ENCODE results near the gene OAS2.
A peak's percentile ranks its signal among the peaks of the same experiment; 100 is the strongest.
"Not testable (repeated sequence)": the region's sequence is repeated elsewhere in the genome, so short reads cannot be mapped to it uniquely, and the experiment has no call there.

Gene OAS2

DNA sequence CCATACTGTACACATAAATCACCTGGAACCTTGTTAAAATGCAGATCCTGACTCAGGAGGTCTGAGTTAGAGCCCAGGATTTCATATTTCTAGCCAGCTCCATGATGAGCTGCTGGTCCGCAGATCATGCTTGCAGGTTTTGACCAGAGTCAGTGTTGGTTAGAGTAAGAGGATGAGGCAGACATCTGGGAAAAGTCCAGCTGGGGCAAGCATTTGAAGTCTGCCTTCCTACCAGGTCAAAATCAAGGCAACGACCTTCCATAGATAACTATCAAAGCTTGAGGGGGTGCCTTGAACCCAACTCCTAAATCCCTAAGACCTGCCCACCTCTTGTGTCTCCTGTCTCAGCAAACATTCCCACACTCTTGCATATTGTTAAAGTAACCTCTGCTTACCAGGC, 9.2 kb downstream of the OAS2 start:
- no peak for DNase-seq

DNA sequence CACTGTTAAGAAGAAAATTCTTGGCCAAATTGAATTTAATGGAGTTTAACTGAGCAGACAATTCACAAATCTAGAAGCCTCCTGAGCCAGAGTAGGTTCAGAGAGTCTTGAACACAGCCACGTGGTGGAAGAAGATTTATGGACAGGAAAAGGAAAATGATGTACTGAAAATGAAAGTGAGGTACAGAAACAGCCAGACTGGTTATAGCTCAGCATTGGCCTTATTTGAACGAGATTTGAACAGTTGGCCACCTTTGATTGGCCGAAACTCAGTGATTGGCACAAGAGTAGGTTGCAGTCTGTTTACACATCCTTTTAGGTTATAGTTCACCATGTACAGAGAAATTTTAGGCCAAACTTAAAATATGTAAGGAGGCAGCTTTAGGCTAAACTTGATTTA, 9.9 kb downstream of the OAS2 start:
- DNase-seq, result no peak

DNA sequence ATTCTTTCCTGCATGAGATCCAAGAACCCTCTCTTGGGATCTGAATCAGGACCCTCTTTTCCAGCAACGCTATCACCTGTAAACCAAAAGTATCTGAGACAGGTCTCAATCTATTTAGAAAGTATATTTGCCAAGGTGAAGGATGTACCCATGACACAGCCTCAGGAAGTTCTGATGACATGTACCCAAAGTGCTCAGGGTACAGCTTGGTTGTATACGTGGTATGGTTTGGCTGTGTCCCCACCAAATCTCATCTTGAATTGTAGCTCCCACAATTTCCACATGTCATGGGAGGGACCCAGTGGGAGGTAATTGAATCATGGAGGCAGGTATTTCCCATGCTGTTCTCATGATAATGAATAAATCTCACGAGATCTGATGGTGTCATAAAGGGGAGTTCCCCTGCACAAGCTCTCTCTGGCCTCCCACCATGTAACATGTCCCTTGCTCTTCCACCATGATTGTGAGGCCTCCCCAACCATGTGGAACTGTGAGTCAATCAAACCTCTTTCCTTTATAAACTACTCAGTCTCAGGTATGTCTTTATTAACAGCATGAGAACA, 10.6 kb downstream of the OAS2 start:
- DNase-seq, result not testable (repeated sequence)

DNA sequence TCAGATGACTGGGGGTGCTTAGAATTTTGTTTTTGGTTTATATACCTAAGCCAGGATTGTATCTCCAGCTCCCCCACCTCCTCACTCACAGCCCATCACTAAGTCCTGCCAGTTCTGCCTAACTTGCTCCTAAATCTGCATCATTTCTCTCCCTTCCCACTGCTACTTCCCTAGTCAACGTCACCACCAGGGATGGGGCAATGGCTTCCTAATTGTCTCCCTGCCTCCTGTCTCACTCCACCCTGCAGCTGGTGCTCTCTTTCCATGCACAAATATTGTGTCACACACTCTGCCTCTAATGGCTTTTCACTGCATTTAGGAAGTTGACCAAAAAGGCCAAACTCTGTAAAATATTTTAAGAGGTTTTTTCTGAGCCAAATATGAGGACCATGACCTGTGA, 11.5 kb downstream of the OAS2 start:
- no peak for DNase-seq

DNA sequence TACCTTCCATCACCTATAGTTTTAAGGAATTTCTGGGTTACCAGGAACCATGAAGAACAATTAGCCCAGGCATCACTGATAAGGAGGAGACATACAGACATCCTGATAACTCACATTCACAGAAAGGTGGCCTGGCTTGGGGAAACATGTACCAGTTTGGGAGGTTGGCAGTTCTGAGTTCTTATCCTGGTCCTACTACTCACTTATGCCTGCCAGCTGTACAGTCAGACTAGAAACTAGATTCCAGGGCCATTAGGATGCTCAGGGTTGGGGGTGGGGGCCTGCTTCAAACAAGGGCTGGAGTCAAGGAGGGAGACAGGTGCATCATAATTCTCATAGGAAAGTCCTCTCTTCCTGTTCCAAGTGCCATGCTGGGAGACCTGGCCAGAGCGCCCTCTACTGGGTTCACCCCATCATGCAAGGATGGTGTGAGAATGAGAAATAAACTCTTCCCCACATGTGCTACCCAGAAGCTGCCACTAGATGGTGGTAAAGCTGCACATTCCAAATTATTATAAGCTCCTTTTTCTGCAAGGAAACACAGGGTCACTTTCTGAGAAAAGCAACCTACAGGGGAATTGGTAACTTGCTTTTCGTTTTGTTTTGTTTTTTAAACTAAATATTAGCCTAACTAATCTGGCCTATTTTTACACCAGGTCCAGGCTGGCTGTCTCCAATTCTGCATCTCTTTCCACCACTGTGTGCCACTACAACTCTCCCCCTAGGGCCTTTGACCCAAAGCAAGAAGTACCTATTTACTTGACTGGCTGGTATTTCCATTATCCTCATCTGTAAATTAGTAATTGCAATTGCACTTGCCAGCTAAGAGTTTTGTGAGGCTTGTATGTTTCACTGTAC, 14.5 kb downstream of the OAS2 start:
- peak; percentile 63 for DNase-seq

DNA sequence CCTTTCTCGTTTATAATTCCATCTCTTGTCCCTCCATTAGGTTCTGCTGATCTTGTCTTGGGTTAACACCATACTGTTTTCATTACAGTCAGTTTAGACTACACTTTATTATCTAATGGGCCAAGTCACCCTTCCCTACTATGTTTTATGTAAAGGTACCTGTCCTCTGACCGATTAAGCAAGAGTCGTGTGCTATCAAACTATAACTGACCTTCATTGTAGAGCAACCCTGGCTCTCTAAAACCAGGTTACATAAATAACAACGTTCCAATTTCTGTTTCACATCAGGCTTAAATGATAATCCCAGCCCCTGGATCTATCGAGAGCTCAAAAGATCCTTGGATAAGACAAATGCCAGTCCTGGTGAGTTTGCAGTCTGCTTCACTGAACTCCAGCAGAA, 16.7 kb downstream of the OAS2 start:
- DNase-seq, result no peak

DNA sequence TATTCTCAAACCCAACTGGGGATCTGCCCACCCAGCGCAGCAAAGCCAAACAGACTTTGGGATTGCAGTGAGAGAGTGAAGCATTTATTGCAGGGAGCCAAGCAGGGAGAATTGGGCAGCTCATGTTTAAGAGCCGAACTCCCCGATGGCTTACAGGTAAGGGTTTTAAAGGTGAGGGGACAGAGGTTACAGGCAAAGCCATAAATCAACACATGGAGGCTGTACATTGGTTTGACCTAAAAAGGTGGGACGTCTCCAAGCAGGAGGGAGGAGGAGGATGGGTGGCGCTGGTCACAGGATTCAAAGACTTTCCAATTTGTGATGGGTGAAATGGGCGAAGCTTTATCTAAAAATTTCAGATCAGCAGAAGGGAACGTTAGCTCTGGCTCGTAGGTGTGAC, 18.2 kb downstream of the OAS2 start:
- no peak for DNase-seq

DNA sequence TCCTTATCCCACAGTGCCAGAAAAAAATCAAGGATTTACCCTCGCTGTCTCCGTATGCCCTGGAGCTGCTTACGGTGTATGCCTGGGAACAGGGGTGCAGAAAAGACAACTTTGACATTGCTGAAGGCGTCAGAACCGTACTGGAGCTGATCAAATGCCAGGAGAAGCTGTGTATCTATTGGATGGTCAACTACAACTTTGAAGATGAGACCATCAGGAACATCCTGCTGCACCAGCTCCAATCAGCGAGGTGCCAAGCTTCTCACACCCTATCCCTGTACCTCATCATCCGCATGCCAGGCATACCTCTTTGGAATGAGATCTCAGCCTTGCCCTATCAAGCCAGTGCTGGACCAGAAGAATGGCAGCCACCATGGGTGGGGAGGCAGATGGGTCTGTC, 19.2 kb downstream of the OAS2 start:
- DNase-seq, result no peak

DNA sequence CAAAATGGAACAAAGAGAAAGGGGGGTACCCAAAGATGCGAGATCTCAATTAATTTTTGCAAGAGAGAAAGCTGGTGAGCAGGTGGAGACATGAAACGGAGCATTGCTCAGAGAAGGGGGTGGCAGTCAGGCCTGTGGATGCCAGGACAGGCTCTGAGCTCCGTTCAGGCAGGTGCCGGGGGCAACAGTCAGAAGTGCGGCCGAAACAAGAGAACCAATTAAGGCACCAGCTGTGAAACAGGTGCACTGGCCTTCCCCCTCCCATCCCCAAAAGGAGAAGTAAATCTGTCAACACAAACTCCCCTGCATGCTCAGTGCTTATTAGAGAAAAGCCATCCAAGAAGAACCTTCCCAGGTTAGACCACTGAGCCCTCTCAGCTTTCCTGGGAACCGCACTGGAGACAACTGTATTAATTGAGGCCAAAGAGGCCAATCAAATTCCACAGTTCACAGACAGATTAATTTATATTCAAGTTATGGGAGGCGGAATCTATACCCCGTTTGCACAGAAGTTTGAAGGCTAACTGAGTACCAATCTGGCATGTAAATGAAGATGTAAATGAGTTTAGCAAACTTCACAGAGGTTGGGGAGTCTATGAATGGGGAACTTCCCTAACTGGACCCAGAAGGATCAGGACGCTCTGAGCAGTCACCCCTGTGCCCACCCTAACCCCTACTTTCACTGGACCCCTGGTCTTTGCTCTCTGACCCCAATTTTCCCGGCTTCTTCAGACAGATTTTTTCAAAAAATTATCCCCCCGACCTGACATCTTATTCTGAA, 20.9 kb downstream of the OAS2 start:
- DNase-seq, result no peak

DNA sequence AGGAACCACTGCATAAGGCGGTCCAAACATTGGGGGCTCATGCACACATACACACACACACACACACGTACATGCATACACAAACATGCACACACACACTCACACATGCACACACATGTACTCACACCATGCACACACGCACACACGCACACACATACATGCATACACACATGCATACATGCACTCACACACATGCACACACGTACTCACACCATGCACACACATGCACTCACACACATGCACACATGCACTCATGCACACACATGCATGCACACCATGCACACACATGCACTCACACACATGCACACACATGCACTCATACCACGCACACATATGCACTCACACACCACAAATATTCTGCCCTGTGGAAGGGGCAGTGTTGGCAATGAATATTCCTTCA, 22.1 kb downstream of the OAS2 start:
- DNase-seq, result no peak

DNA sequence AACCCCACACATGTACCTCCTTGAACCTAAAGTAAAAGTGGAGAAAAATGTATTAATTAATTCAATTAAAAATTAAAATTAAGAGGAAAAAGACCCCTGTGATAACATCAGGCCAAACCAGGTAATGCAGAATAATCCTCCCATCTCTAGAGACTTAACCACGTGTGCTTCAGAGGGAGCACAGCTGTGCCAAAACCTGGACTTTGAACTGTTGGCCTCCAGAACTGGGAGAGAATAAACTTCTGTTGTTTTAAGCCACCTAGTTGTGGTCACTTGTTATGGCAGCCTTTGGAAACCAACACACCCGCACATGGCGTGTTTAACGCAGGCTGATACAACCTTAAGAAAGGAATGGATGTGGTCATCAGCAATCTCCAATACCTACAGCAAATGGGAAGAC, 23.8 kb downstream of the OAS2 start:
- no peak for DNase-seq

DNA sequence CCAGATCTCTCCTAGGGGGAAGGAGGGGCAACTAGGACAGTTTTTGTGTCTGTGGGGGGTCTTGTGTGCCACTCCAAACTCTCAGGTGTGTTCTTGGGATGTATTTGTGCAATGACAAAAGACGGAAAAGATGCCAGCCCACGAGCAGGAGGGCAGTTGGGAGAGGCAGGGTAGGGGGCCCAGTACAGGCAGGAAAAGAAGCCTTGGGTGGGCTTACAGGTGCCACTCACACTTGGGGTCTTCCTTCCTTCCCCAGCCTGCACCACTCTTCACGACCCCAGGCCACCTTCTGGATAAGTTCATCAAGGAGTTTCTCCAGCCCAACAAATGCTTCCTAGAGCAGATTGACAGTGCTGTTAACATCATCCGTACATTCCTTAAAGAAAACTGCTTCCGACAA, 24.4 kb downstream of the OAS2 start:
- no peak for DNase-seq

DNA sequence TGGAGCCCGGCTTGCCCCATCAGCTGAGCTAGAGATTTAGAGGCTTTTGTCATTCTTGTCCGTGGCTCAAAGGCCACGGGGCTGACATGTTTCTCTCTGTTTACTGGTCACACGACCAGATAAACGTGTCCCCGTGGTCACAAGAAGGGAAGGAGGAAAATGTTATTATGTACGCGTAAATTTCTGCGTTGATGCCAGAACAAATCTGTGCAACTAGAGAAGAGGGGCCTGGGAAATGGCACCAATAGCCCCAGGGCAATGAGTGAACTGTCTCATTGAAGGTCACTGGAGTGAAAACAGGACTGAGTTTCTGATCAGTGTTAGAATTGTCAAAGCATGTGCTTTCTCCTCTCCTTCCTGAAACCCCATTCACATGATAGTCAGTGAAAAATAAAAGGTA, 25.3 kb downstream of the OAS2 start:
- DNase-seq, result no peak

DNA sequence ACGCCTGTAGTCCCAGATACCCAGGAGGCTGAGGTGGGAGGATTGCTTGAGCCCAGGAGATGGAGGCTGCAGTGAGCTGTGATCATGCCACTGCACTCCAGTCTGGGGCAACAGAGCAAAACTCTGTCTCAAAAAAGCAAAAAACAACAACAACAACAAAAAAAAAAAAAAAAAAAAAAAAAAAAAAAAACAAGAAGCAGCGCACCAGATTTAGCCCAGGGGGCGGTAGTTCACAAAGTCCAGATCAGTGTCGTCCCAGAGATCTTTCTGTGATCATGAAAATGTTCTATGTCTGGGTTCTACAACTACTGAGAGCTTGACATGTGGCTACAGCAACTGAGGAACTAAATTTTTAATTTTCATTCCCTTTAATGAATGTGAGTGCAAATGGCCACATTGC, 27.4 kb downstream of the OAS2 start:
- no peak for DNase-seq

DNA sequence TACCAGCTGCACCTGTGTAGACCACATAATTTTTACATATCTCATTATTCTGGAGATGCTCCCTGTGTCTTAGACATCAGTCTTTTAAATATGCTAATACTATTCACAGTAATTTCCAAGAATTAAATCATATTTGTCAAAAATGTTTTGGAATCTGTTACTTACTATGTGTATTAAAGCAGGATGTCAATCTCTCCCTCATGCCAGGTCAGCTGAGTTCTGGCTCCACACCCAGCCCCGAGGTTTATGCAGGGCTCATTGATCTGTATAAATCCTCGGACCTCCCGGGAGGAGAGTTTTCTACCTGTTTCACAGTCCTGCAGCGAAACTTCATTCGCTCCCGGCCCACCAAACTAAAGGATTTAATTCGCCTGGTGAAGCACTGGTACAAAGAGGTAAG, 27.9 kb downstream of the OAS2 start:
- no peak for DNase-seq

DNA sequence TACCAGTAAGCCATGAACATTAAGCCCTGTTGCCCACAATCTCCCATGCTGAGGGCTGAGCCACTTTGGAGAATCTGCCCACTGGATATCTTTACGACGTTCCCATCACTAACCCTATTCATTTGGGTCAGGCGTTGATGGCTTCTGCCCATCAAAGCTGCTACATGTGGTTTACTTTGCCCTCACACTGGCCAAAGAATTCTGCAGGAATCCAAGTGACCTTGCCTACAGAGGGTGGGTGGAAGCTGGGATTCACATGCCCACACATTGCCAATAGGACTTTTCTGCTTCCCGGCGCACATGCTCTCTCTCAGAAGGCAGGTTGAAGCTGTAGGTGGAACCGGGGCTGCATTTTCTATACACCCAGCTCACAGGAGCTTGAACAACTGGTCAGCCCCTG, 28.3 kb downstream of the OAS2 start:
- no peak for DNase-seq

DNA sequence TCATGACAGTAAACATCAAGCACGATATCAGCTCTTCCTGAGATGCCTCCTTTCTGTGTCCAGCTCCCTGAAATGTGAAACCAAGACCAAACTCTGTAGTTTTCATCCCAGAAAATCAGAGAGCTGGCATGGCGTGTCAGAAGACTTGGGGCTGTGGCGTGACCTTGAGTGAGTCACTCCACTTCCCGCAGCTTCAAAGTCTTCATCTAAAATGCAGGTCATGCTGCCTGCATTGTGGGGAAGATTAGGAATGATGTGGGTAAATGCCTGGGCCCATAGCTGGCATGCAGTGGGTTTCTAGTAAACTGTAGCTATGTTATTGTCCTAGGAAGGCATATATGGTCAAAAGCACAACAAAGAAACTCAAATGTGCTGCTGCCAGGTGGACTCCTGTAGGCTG, 28.8 kb downstream of the OAS2 start:
- no peak for DNase-seq

DNA sequence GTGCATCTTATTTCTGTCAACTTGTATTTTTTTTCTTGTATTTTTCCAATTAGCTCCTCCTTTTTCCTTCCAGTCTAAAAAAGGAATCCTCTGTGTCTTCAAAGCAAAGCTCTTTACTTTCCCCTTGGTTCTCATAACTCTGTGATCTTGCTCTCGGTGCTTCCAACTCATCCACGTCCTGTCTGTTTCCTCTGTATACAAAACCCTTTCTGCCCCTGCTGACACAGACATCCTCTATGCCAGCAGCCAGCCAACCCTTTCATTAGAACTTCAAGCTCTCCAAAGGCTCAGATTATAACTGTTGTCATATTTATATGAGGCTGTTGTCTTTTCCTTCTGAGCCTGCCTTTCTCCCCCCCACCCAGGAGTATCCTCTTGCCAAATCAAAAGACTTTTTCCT, 32.4 kb downstream of the OAS2 start:
- DNase-seq, result no peak

DNA sequence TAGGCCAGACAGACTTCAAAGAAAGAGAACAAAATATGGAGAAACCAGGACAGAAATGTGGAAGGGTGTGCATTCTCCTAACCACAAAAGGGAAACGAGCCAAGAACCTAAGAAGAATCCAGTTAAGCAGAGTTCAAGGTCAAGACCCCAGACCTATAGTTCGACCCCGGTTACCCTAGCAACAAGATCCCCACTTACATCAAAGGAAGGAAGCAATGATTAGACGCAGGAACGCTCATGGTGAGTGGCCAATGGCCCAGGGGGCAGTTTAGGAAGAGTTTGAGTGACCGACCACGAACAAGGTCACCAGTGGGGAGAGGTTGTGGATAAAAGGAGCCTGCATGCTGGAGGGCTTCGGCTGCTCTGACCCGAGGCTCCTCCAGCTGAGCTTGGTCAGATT, 36.2 kb downstream of the OAS2 start:
- DNase-seq, result no peak

DNA sequence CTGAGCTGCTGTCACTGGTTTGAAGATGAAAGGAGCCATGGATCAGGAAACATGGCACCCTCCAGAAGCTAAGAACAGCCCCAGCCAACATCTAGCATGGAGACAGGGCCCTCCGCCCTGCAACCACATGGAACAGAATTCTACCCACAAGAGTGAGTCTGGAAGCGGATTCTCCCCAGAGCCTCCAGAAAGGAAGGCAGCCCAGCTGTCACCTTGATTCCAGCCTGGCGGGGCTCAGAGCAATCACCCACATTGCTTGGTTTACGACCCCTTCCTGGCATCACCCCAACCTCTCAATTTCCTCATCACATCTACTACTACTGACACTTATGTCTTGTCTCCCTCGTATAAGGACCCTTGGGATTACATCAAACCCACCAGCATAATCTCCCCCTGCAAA, 38.5 kb downstream of the OAS2 start:
- DNase-seq, result no peak

DNA sequence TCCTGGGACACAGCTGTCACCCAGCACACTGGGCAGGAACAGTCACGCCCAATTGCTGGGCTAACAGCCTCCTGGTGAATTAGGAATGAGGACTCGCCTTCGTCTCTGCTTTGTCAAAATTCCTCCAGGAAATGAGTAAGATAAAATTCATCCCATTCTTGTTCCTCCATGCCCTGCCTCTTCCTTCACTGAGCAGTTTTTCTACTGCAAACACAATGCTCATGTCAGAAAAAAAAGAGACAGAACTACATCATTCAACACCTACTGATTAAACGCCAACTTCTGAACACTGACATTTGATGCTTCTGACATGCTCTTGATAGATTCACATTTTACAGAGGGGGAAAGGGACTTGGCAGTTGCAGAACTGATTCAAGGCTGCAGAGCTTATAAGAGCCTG, 40.7 kb downstream of the OAS2 start:
- no peak for DNase-seq

DNA sequence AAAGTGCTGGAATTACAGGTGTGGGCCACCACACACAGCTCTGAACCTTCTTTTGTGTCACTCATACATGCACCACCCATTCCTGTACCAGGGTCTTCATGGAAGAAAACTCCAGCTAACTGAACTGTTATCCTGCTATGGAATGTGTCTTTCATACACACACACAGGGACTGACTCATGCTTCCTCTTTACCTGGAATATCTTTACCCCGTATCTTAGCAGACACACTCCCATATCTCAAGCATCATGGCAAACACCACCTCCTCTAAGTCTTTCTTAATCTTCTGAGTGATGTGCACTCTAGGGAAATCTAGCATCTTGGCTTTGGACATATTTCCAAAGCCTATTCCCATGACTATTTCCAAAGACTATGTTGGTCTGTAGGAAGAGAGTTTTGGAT, 43.2 kb downstream of the OAS2 start:
- DNase-seq, result no peak

DNA sequence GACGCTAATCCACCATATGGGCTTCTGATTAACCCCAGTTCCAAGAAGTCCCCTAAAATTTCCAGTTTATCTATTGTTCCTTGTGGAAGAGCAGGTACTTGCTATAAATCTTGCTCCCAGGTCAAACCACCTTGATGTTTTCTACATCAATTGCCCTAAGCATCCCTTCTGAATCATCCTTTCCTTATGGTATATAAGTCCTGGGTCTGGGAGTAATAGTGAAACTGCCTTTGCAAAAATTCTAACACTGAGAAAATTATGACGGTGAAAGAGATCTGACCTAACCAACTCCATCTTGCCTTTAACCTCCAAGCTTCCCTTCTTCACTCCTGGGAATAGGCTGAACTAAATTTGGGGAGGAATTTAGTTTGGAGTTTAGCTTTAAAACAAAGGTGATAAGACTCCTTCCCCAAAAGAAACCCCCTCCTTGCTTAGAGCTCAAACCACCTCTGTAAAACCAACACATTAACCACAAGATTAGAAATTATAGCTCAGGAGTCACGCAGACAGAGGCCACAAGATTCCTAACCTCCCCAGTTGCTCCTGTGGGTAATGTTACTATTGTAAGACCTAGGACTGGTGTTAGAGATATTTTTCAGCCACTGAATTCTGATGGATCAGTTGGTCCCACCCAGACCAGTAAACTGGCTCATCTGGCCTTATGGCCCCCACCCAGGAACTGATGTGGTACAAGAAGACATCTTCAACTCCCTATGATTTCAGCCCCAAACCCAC, 44.4 kb downstream of the OAS2 start:
- no peak for DNase-seq

DNA sequence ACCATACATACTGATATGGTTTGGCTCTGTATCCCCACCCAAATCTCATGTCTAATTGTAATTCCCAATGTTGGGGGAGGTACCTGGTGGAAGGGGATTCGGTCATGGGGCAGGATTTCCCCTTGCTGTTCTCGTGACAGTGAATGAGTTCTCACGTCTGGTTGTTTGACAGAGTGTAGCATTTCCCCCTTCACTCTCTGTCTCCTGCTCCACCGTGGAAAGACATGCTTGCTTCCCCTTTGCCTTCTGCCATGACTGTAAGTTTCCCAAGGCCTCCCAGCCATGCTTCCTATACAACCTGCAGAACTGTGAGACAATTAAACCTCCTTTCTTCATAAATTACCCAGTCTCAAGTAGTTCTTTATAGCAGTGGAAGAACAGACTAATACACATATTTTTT, 49.4 kb downstream of the OAS2 start:
- DNase-seq, result no peak

All from CD4-positive, alpha-beta T cell treated with Interleukin-4 for 4 hours (primary cell).